ENCODE data around the gene ZNF280D. TPM values are rescaled to one million over a fixed set of nuclear protein-coding genes. Genes with fewer than 3 reads are reported as not detected.

Gene ZNF280D
- total RNA-seq, 1 donor from 2014 or later: 12.5 TPM

DNA sequence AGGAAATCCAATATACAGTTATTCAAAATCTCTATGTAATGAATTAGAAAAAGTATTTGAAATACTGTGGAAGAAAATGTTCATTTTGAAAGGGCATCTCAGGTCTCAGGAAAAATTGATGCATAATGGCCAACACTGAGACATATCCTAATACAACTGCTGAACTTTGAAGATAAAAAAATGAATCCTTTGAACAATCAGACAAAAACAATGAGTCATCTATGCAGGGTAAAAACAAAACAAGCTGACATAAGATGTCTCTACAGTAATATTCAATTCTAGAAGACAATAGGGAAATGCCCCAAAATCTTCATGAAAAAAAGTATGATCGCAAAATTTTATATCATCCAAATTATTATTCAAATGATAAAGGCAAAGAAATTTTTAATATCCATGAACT is 34.0 kb upstream of the ZNF280D start:
- Mint-ChIP-seq H3K27me3 (ENCODE audit: low read depth) (no peaks in the 10 kb centered on the region), H3K4me3 (ENCODE audit: unreplicated experiment) (no peak overlapping the region), H3K4me1 (ENCODE audit: low read depth) (peaks cover 13% of the 10 kb centered on the region), H3K9me3 (ENCODE audit: low read depth) (peaks cover 3% of the 10 kb centered on the region), H3K27ac (ENCODE audit: unreplicated experiment) (no peak overlapping the region), H3K36me3 (ENCODE audit: low read depth) (no peaks in the 10 kb centered on the region)
- TF ChIP-seq, protein P1, sequence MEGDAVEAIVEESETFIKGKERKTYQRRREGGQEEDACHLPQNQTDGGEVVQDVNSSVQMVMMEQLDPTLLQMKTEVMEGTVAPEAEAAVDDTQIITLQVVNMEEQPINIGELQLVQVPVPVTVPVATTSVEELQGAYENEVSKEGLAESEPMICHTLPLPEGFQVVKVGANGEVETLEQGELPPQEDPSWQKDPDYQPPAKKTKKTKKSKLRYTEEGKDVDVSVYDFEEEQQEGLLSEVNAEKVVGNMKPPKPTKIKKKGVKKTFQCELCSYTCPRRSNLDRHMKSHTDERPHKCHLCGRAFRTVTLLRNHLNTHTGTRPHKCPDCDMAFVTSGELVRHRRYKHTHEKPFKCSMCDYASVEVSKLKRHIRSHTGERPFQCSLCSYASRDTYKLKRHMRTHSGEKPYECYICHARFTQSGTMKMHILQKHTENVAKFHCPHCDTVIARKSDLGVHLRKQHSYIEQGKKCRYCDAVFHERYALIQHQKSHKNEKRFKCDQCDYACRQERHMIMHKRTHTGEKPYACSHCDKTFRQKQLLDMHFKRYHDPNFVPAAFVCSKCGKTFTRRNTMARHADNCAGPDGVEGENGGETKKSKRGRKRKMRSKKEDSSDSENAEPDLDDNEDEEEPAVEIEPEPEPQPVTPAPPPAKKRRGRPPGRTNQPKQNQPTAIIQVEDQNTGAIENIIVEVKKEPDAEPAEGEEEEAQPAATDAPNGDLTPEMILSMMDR (IDR thresholded peaks at IDR 0.05): no peak
- no peak for DNase-seq (ENCODE audit: low spot score)

DNA sequence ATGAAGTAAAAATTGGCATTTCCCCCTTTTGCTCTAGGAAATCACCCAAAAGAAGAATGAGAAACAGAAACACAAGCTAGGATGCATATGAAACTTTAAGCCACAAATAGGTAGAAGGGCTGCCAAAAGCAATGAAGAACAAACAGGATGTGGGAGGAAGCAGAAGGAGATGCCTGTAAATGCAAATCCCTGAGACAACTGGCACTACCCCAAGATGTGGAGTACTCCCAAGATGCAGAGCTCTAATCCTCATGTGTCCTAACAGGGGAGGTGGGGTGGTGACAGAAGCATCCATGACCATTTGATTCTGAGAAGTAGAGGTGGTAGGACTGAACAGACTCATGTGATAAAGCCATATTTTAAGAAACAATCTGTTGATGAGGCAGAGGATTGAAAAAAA is 31.9 kb upstream of the ZNF280D start:
- H3K9me3 Mint-ChIP-seq (ENCODE audit: low read depth): peaks cover 3% of the 10 kb centered on the region
- TF ChIP-seq, protein P1 (IDR thresholded peaks at IDR 0.05): no peak
- DNase-seq (ENCODE audit: low spot score): no peak

DNA sequence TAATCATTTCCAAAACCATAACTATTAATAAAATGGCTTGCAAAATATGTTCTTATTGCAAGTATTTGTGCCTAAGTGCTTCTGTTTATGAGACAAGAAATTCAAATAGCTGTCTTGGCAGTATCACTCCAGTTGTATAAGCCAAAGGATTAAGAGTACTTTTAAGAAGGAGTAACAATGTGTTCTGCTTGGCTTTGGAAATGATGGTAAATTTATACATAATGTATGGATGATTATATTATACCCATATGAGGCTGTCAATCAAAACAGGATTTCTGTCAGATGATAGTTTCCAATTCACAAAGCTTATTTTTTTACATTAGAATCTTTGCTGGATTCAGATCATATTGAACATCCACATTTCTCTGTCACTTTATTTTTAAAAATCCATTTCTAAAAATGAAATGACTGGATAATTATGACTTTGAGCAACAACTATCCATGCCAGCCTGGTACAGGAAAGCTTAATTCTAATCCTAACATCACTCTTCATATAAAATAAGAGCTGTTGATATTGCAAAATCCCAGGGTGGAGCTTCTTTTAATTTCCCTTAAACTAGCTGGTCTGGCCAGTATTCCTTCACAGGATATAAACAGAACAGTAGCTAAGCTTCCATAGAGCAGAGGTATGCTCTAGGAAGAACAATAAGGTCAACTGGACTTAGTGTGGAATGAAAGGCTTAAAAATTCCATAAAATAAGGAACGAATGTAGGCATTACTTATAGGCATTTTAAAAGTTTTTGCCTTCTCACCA is 30.0 kb upstream of the ZNF280D start:
- H3K9me3 Mint-ChIP-seq (ENCODE audit: low read depth): peaks cover 3% of the 10 kb centered on the region
- H3K27ac Mint-ChIP-seq (ENCODE audit: unreplicated experiment): no peak overlapping the region
- TF ChIP-seq, protein P1 (IDR thresholded peaks at IDR 0.05): no peak
- H3K4me1 Mint-ChIP-seq (ENCODE audit: low read depth): peaks cover 31% of the 10 kb centered on the region
- no peaks in the 10 kb centered on the region for H3K27me3 Mint-ChIP-seq (ENCODE audit: low read depth)
- H3K36me3 Mint-ChIP-seq (ENCODE audit: low read depth): no peaks in the 10 kb centered on the region
- no peak overlapping the region for H3K4me3 Mint-ChIP-seq (ENCODE audit: unreplicated experiment)
- no peak for DNase-seq (ENCODE audit: low spot score)

More for the DNA sequence above, 31.9 kb upstream of the ZNF280D start:
- Mint-ChIP-seq H3K4me3 (ENCODE audit: unreplicated experiment) (no peak overlapping the region), H3K36me3 (ENCODE audit: low read depth) (no peaks in the 10 kb centered on the region), H3K27ac (ENCODE audit: unreplicated experiment) (no peak overlapping the region), H3K27me3 (ENCODE audit: low read depth) (no peaks in the 10 kb centered on the region), H3K4me1 (ENCODE audit: low read depth) (peaks cover 12% of the 10 kb centered on the region)

DNA sequence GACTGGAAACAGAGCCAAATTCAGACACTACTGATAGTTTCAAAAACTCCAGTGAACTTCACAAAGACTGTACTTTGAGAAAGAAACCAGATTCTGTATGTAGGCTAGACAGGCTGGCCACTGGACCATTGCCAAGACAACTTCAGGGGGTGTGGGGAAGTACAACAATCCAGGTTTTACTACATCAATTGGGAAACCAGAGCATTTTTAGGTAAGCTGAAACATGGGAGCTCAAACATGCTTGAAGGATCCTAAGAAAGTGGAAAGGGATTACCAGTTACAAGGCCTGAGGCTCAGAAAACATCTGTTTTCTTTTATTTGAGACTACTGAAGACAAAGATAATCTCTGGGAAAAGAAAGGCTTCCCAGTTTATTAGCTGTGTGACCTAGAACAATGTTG is 26.9 kb upstream of the ZNF280D start:
- Mint-ChIP-seq H3K27ac (ENCODE audit: unreplicated experiment) (no peak overlapping the region), H3K36me3 (ENCODE audit: low read depth) (no peaks in the 10 kb centered on the region), H3K4me1 (ENCODE audit: low read depth) (peaks cover 35% of the 10 kb centered on the region), H3K9me3 (ENCODE audit: low read depth) (no peaks in the 10 kb centered on the region), H3K27me3 (ENCODE audit: low read depth) (no peaks in the 10 kb centered on the region), H3K4me3 (ENCODE audit: unreplicated experiment) (no peak overlapping the region)
- DNase-seq (ENCODE audit: low spot score): no peak
- TF ChIP-seq, protein P1 (IDR thresholded peaks at IDR 0.05): no peak

DNA sequence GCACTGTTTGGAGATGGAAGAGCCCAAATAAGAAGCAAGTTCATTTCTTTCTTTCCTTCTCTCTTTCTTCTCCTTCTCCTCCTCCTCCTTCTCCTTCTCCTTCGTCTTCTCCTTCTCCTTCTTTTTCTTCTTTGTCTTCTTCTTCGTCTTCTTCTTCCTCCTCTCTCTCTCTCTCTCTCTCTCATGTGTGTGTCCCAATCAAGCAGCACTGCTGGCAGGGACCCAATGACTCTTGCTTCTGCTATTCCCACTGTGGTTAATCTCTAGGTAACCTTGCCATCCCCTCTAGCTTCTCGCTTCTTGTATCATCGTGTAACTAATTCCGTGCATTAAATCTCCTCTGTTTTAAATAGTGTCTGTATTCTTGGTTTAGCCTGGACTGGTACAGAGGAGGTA is 26.1 kb upstream of the ZNF280D start:
- Mint-ChIP-seq H3K27me3 (ENCODE audit: low read depth) (no peaks in the 10 kb centered on the region), H3K9me3 (ENCODE audit: low read depth) (no peaks in the 10 kb centered on the region), H3K4me3 (ENCODE audit: unreplicated experiment) (peak overlapping the region; percentile 5), H3K4me1 (ENCODE audit: low read depth) (peaks cover 38% of the 10 kb centered on the region), H3K36me3 (ENCODE audit: low read depth) (no peaks in the 10 kb centered on the region), H3K27ac (ENCODE audit: unreplicated experiment) (peak overlapping the region; percentile 84)
- TF ChIP-seq, protein P1 (IDR thresholded peaks at IDR 0.05): no peak
- no peak for DNase-seq (ENCODE audit: low spot score)

Data from chondrocyte (in vitro differentiated cells).